ENCODE measurements around the gene NXF1.
"Not testable (repeated sequence)": the region's sequence is repeated elsewhere in the genome, so short reads cannot be mapped to it uniquely, and the experiment has no call there.

NXF1 gene
- total RNA-seq: 154 to 525 (median 184) reads per million in 9 experiments

- Mint-ChIP-seq H3K4me3 (peak within 1 kb of the TSS; percentile 95 to 98), H3K4me1 (ENCODE audit: low read depth in 2 of 2) (peaks cover 16 to 24% of the 10 kb centered on the region in 2 donors), H3K36me3 (ENCODE audit: insufficient read depth) (peaks cover 54% of the 10 kb centered on the region), H3K9me3 (no peaks in the 10 kb centered on the region), H3K27me3 (no peaks in the 10 kb centered on the region), H3K27ac (peak within 1 kb of the TSS; percentile 91 to 99)
- DNase-seq (peak; percentile 95 to 98 (median 97)), ATAC-seq (replicated peaks) (peak; percentile 84)
Observed at GRCh38 chr11:62805076-62805892, at the start of gene NXF1. Gene NXF1 (minus strand): TSS chr11:62805440. CDS start chr11:62805356, 84 bp downstream.

- Mint-ChIP-seq H3K27ac (peak overlapping the region; percentile 94), H3K9me3 (no peaks in the 10 kb centered on the region), H3K27me3 (no peaks in the 10 kb centered on the region), H3K4me1 (ENCODE audit: low read depth in 2 of 2) (peaks cover 40 to 45% of the 10 kb centered on the region in 2 donors), H3K4me3 (peak overlapping the region; percentile 95 to 96), H3K36me3 (ENCODE audit: insufficient read depth) (peaks cover 57% of the 10 kb centered on the region)
- ATAC-seq (replicated peaks) (no peak), DNase-seq (no peak)
Observed at GRCh38 chr11:62854013-62854824, 49.0 kb upstream of the NXF1 start.

GRCh38 chr11:62853279-62853965 lies 48.2 kb upstream of the NXF1 start:
- Mint-ChIP-seq H3K27me3 (no peaks in the 10 kb centered on the region), H3K4me3 (peak overlapping the region; percentile 95 to 96), H3K27ac (peak overlapping the region; percentile 28 to 53), H3K9me3 (no peaks in the 10 kb centered on the region), H3K4me1 (ENCODE audit: low read depth in 2 of 2) (peaks cover 40 to 45% of the 10 kb centered on the region in 2 donors), H3K36me3 (ENCODE audit: insufficient read depth) (peaks cover 57% of the 10 kb centered on the region)
- ATAC-seq (replicated peaks) (peak; percentile 31), DNase-seq (peak in 1 of 3 experiments; percentile 20)

GRCh38 chr11:62852523-62853188 lies 47.4 kb upstream of the NXF1 start:
- Mint-ChIP-seq H3K4me1 (ENCODE audit: low read depth in 2 of 2) (peaks cover 40 to 45% of the 10 kb centered on the region in 2 donors), H3K27me3 (no peaks in the 10 kb centered on the region), H3K27ac (peak overlapping the region; percentile 28 to 53), H3K4me3 (peak overlapping the region; percentile 95 to 96), H3K36me3 (ENCODE audit: insufficient read depth) (peaks cover 57% of the 10 kb centered on the region), H3K9me3 (no peaks in the 10 kb centered on the region)
- ATAC-seq (replicated peaks) (no peak), DNase-seq (no peak)

- Mint-ChIP-seq H3K4me1 (ENCODE audit: low read depth in 2 of 2) (peaks cover 40 to 41% of the 10 kb centered on the region in 2 donors), H3K36me3 (ENCODE audit: insufficient read depth) (peaks cover 59% of the 10 kb centered on the region), H3K9me3 (no peaks in the 10 kb centered on the region), H3K27ac (peak overlapping the region in 1 of 2 donors; percentile 75), H3K4me3 (no peak overlapping the region), H3K27me3 (no peaks in the 10 kb centered on the region)
- ATAC-seq (replicated peaks) (no peak), DNase-seq (no peak)
Observed at GRCh38 chr11:62851807-62852522, 46.7 kb upstream of the NXF1 start.

- Mint-ChIP-seq H3K27ac (peak overlapping the region in 1 of 2 donors; percentile 75), H3K4me3 (no peak overlapping the region), H3K36me3 (ENCODE audit: insufficient read depth) (peaks cover 56% of the 10 kb centered on the region), H3K4me1 (ENCODE audit: low read depth in 2 of 2) (peaks cover 37% of the 10 kb centered on the region in 2 donors), H3K9me3 (no peaks in the 10 kb centered on the region), H3K27me3 (no peaks in the 10 kb centered on the region)
- DNase-seq (no peak), ATAC-seq (replicated peaks) (no peak)
Observed at GRCh38 chr11:62850911-62851806, 45.9 kb upstream of the NXF1 start.

GRCh38 chr11:62847767-62848314 lies 42.6 kb upstream of the NXF1 start:
- Mint-ChIP-seq H3K27ac (no peak overlapping the region), H3K4me3 (no peak overlapping the region), H3K36me3 (ENCODE audit: insufficient read depth) (peaks cover 26% of the 10 kb centered on the region), H3K9me3 (no peaks in the 10 kb centered on the region), H3K4me1 (ENCODE audit: low read depth in 2 of 2) (peaks cover 9 to 10% of the 10 kb centered on the region in 2 donors), H3K27me3 (no peaks in the 10 kb centered on the region)
- no peak for DNase-seq
- ATAC-seq (replicated peaks): no peak

- Mint-ChIP-seq H3K4me3 (no peak overlapping the region), H3K27ac (no peak overlapping the region), H3K4me1 (ENCODE audit: low read depth in 2 of 2) (peaks cover 0 to 1% of the 10 kb centered on the region in 2 donors), H3K36me3 (ENCODE audit: insufficient read depth) (peaks cover 10% of the 10 kb centered on the region), H3K27me3 (no peaks in the 10 kb centered on the region), H3K9me3 (no peaks in the 10 kb centered on the region)
- ATAC-seq (replicated peaks) (no peak), DNase-seq (no peak)
Observed at GRCh38 chr11:62846177-62846576, 40.9 kb upstream of the NXF1 start.

GRCh38 chr11:62844154-62844553 lies 38.9 kb upstream of the NXF1 start:
- no peak overlapping the region for H3K4me3 Mint-ChIP-seq
- H3K27ac Mint-ChIP-seq: no peak overlapping the region

GRCh38 chr11:62843466-62843865 lies 38.2 kb upstream of the NXF1 start:
- no peak for DNase-seq
- ATAC-seq (replicated peaks): no peak
- Mint-ChIP-seq H3K27ac (no peak overlapping the region), H3K4me3 (peak overlapping the region in 1 of 2 donors; percentile 11), H3K9me3 (no peaks in the 10 kb centered on the region), H3K4me1 (ENCODE audit: low read depth in 2 of 2) (peaks cover 9 to 12% of the 10 kb centered on the region in 2 donors), H3K36me3 (ENCODE audit: insufficient read depth) (peaks cover 7% of the 10 kb centered on the region), H3K27me3 (no peaks in the 10 kb centered on the region)

More at GRCh38 chr11:62844154-62844553, 38.9 kb upstream of the NXF1 start:
- ATAC-seq (replicated peaks): no peak
- Mint-ChIP-seq H3K36me3 (ENCODE audit: insufficient read depth) (peaks cover 7% of the 10 kb centered on the region), H3K9me3 (no peaks in the 10 kb centered on the region), H3K27me3 (no peaks in the 10 kb centered on the region), H3K4me1 (ENCODE audit: low read depth in 2 of 2) (peaks cover 6 to 7% of the 10 kb centered on the region in 2 donors)
- DNase-seq: no peak

- H3K9me3 Mint-ChIP-seq; ATAC-seq (replicated peaks); H3K27me3 Mint-ChIP-seq; H3K4me3 Mint-ChIP-seq; H3K36me3 Mint-ChIP-seq (ENCODE audit: insufficient read depth); DNase-seq; H3K27ac Mint-ChIP-seq: not testable (repeated sequence)
- H3K4me1 Mint-ChIP-seq (ENCODE audit: low read depth in 2 of 2): peaks cover 9 to 12% of the 10 kb centered on the region in 2 donors
Observed at GRCh38 chr11:62842891-62843290, 37.7 kb upstream of the NXF1 start.

All from effector memory CD8-positive, alpha-beta T cell (primary cell).